Liver (tissue), 9 donors: ENCODE measurements around the gene ECM2. TPM values are rescaled to one million over a fixed set of nuclear protein-coding genes. Genes with fewer than 3 reads are reported as not detected.

Experiments used
- DNase-seq: peaks from one replicate; pipeline ENCODE4 v3.0.0-alpha.2; 2017; ENCODE audit warnings: low spot score
- H3K27ac ChIP-seq, 2 donors: one replicate each; pipeline ENCODE4 v1.7.0; 2013; ENCODE audit warnings: inconsistent platforms in 2 of 2, low read length in 2 of 2, control low read depth in 1 of 2, low read depth in 1 of 2, mild to moderate bottlenecking in 1 of 2
- H3K27me3 ChIP-seq, 4 donors: one replicate each; pipeline versions ENCODE4 v1.6.1 to v1.7.0; 2013; ENCODE audit warnings: low read length in 3 of 4, inconsistent platforms in 1 of 4, mild to moderate bottlenecking in 1 of 4, moderate library complexity in 1 of 4; ENCODE audit not compliant: control insufficient read depth in 4 of 4, insufficient read depth in 4 of 4
- H3K36me3 ChIP-seq, 4 donors: one replicate each; pipeline versions ENCODE4 v1.6.1 to v1.7.0; 2013; ENCODE audit warnings: low read length in 3 of 4, mild to moderate bottlenecking in 3 of 4, low read depth in 1 of 4, moderate library complexity in 1 of 4; ENCODE audit not compliant: control insufficient read depth in 4 of 4, insufficient read depth in 3 of 4
- H3K4me1 ChIP-seq, 4 donors: one replicate each; pipeline versions ENCODE4 v1.6.1 to v1.7.0; 2013; ENCODE audit warnings: low read length in 3 of 4, mild to moderate bottlenecking in 3 of 4, moderate library complexity in 1 of 4; ENCODE audit not compliant: control insufficient read depth in 4 of 4, insufficient read depth in 4 of 4
- H3K4me3 ChIP-seq, 3 donors: one replicate each; pipeline versions ENCODE4 v1.6.1 to v1.7.0; 2013; ENCODE audit warnings: low read length in 3 of 3, control low read depth in 1 of 3, low read depth in 1 of 3, mild to moderate bottlenecking in 1 of 3
- H3K9ac ChIP-seq, 2 donors: one replicate each; pipeline ENCODE4 v1.7.0; 2013; ENCODE audit warnings: low read length in 2 of 2, mild to moderate bottlenecking in 2 of 2, moderate library complexity in 2 of 2, control low read depth in 1 of 2, low read depth in 1 of 2
- H3K9me3 ChIP-seq, 4 donors: one replicate each; pipeline versions ENCODE4 v1.6.1 to v1.7.0; 2013; ENCODE audit warnings: low read length in 3 of 4; ENCODE audit not compliant: control insufficient read depth in 4 of 4
- ATF3 ChIP-seq: IDR thresholded peaks from 2 replicates; pipeline ENCODE4 v1.6.1; 2016; ENCODE audit warnings: antibody characterized with exemption
- CTCF ChIP-seq: fragments of 150-350 bp; IDR thresholded peaks from 2 replicates; pipeline ENCODE4 v1.5.1; 2017; ENCODE audit warnings: improper control_type of control experiment, low read depth, low read length; ENCODE audit not compliant: missing input control
- EGR1 ChIP-seq, 2 donors: IDR thresholded peaks; 2 replicates each; pipeline ENCODE4 v1.6.1; 2016 to 2018; ENCODE audit warnings: antibody characterized with exemption in 2 of 2, low read depth in 2 of 2
- FOXA1 ChIP-seq: IDR thresholded peaks from 2 replicates; pipeline ENCODE4 v1.6.1; 2016; ENCODE audit warnings: antibody characterized with exemption
- FOXA2 ChIP-seq: IDR thresholded peaks from 2 replicates; pipeline ENCODE4 v1.6.1; 2016; ENCODE audit warnings: antibody characterized with exemption
- HNF4A ChIP-seq, 2 donors: conservative IDR thresholded peaks; 2 replicates each; pipeline ENCODE4 v1.6.1; 2016; ENCODE audit warnings: antibody characterized with exemption in 2 of 2, mild to moderate bottlenecking in 2 of 2
- JUND ChIP-seq, 2 donors: IDR thresholded peaks; 2 replicates each; pipeline ENCODE4 v1.6.1; 2016; ENCODE audit warnings: antibody characterized with exemption in 2 of 2
- MAX ChIP-seq: IDR thresholded peaks from 2 replicates; pipeline ENCODE4 v1.6.1; 2016; ENCODE audit warnings: antibody characterized with exemption
- NR2F2 ChIP-seq: IDR thresholded peaks from 2 replicates; pipeline ENCODE4 v1.6.1; 2016; ENCODE audit warnings: antibody characterized with exemption
- RAD21 ChIP-seq, 2 donors: IDR thresholded peaks; 2 replicates each; pipeline ENCODE4 v1.6.1; 2016; ENCODE audit warnings: antibody characterized with exemption in 2 of 2, mild to moderate bottlenecking in 2 of 2
- REST ChIP-seq: IDR thresholded peaks from 2 replicates; pipeline ENCODE4 v1.6.1; 2016; ENCODE audit warnings: antibody characterized with exemption, mild to moderate bottlenecking
- RXRA ChIP-seq, 2 donors: IDR thresholded peaks; 2 replicates each; pipeline ENCODE4 v1.6.1; 2017 to 2018; ENCODE audit warnings: antibody characterized with exemption in 2 of 2, mild to moderate bottlenecking in 1 of 2
- SP1 ChIP-seq: IDR thresholded peaks from 2 replicates; pipeline ENCODE4 v1.6.1; 2018; ENCODE audit warnings: antibody characterized with exemption, mild to moderate bottlenecking
- YY1 ChIP-seq: IDR thresholded peaks from 2 replicates; pipeline ENCODE4 v1.6.1; 2016; ENCODE audit warnings: antibody characterized with exemption, mild to moderate bottlenecking
- WGBS: extraction: QIAGEN DNeasy Blood & Tissue Kit; methylation state at CpG from one replicate; pipeline ENCODE4 v1.1.7; 2013; 5-methylcytosine and 5-hydroxymethylcytosine counted together
- polyA plus RNA-seq, 2 donors: library from polyadenylated mRNA; stranded (reverse) in 1 of 2; unstranded in 1 of 2; fragments of 200-250 nt in 1 of 2; fragments of >200 nt in 1 of 2; fragmentation: Nextera tagmentation in 1 of 2; extraction: Ambion mirVana in 1 of 2; gene quantifications; one replicate each; pipeline versions ENCODE4 v1.2.1 to v1.2.3, GENCODE V29; 2013 to 2015
- total RNA-seq, 2 donors: library from RNA; depleted of rRNA; stranded (reverse); fragments of >200 nt; gene quantifications; one replicate each; pipeline ENCODE4 v1.2.3, GENCODE V29; 2014
- donor health status: healthy.
- donor health status: healthy.
- donor health status: healthy.
- donor health status: healthy.
- donor health status: healthy.

The ECM2 gene
- total and polyA plus RNA-seq, 4 donors, result 11.6 to 42.0 (median 15.3) TPM

- TF ChIP-seq HNF4A (conservative IDR thresholded peaks at IDR 0.05) (no peak), YY1 (no peak), JUND (IDR thresholded peaks at IDR 0.05) (no peak), FOXA2 (no peak), CTCF (no peak), ATF3 (no peak)
- Histone ChIP-seq H3K4me3 (no peak overlapping the region), H3K9ac (no peak overlapping the region), H3K9me3 (no peaks in the 10 kb centered on the region), H3K27me3 (no peaks in the 10 kb centered on the region), H3K27ac (no peak overlapping the region), H3K4me1 (no peaks in the 10 kb centered on the region), H3K36me3 (peaks cover 0 to 3% (median 0%) of the 10 kb centered on the region in 4 donors)
- 85% methylated on average over 10 of the region's 10 CpGs for WGBS
- DNase-seq, result no peak
Measured at GRCh38 chr9:92508018-92508820, 27.6 kb downstream of the ECM2 start.

- 80% methylated on average over 4 of the region's 4 CpGs for WGBS
- peaks cover 0 to 3% (median 0%) of the 10 kb centered on the region in 4 donors for H3K36me3 ChIP-seq
- no peaks in the 10 kb centered on the region for H3K9me3 ChIP-seq
- TF ChIP-seq HNF4A (conservative IDR thresholded peaks at IDR 0.05), result no peak
- no peak for TF ChIP-seq FOXA1
- no peak for TF ChIP-seq EGR1 (IDR thresholded peaks at IDR 0.05; ENCODE audit: low read depth in 2 of 2)
- TF ChIP-seq NR2F2, result no peak
- TF ChIP-seq JUND (IDR thresholded peaks at IDR 0.05), result no peak
- no peak for TF ChIP-seq MAX
- no peak for TF ChIP-seq RAD21 (IDR thresholded peaks at IDR 0.05)
- no peak for TF ChIP-seq RXRA (IDR thresholded peaks at IDR 0.05)
- TF ChIP-seq CTCF, result no peak
- no peak for TF ChIP-seq YY1
- TF ChIP-seq FOXA2, result no peak
- TF ChIP-seq REST, result no peak
- TF ChIP-seq ATF3, result no peak
- TF ChIP-seq SP1, result no peak
- H3K27me3 ChIP-seq, result no peaks in the 10 kb centered on the region
- DNase-seq, result no peak
- no peak overlapping the region for H3K9ac ChIP-seq
- no peak overlapping the region for H3K4me3 ChIP-seq
- H3K4me1 ChIP-seq, result no peaks in the 10 kb centered on the region
- H3K27ac ChIP-seq, result no peak overlapping the region
Measured at GRCh38 chr9:92507496-92507895, 28.3 kb downstream of the ECM2 start.
